NCI-H187 treated with DMSO at 0.1 percent for 48 hours (cell line): ENCODE data around the gene WFS1.

ENCODE experiments used
- DNase-seq: peaks from one replicate; lab custom pipeline; 2025; lab: John Stamatoyannopoulos, UW

The WFS1 gene

GRCh38 chr4:6235012-6235411 is 34.6 kb upstream of the WFS1 start:
- no peak for DNase-seq

GRCh38 chr4:6235901-6236640 is 33.6 kb upstream of the WFS1 start:
- DNase-seq, result no peak

- DNase-seq, result no peak
Measured at GRCh38 chr4:6236816-6237390, 32.7 kb upstream of the WFS1 start.

GRCh38 chr4:6239486-6239885 is 30.2 kb upstream of the WFS1 start:
- DNase-seq, result no peak

- DNase-seq, result no peak
Measured at GRCh38 chr4:6239968-6240367, 29.7 kb upstream of the WFS1 start.

GRCh38 chr4:6241062-6241845 is 28.4 kb upstream of the WFS1 start:
- no peak for DNase-seq

GRCh38 chr4:6242271-6243029 is 27.2 kb upstream of the WFS1 start:
- DNase-seq, result no peak

- no peak for DNase-seq
Measured at GRCh38 chr4:6245246-6246169, 24.1 kb upstream of the WFS1 start.

GRCh38 chr4:6246170-6246634 is 23.4 kb upstream of the WFS1 start:
- DNase-seq, result no peak

- DNase-seq, result no peak
Measured at GRCh38 chr4:6248394-6248793, 21.3 kb upstream of the WFS1 start.

GRCh38 chr4:6250235-6250983 is 19.2 kb upstream of the WFS1 start:
- peak; percentile 42 for DNase-seq

- no peak for DNase-seq
Measured at GRCh38 chr4:6250984-6251295, 18.7 kb upstream of the WFS1 start.

GRCh38 chr4:6251365-6251764 is 18.3 kb upstream of the WFS1 start:
- DNase-seq, result no peak

- DNase-seq, result no peak
Measured at GRCh38 chr4:6252051-6252450, 17.6 kb upstream of the WFS1 start.

GRCh38 chr4:6253111-6253510 is 16.5 kb upstream of the WFS1 start:
- no peak for DNase-seq

GRCh38 chr4:6253961-6254360 is 15.7 kb upstream of the WFS1 start:
- no peak for DNase-seq

GRCh38 chr4:6256141-6256540 is 13.5 kb upstream of the WFS1 start:
- no peak for DNase-seq

- DNase-seq, result no peak
Measured at GRCh38 chr4:6257247-6258025, 12.2 kb upstream of the WFS1 start.

- DNase-seq, result no peak
Measured at GRCh38 chr4:6258026-6258360, 11.7 kb upstream of the WFS1 start.

GRCh38 chr4:6258741-6259140 is 10.9 kb upstream of the WFS1 start:
- DNase-seq, result no peak
